ENCODE data around the gene FOXO3B. TPM values are rescaled to one million over a fixed set of nuclear protein-coding genes. Genes with fewer than 3 reads are reported as not detected.
"Not testable (repeated sequence)": the region's sequence is repeated elsewhere in the genome, so short reads cannot be mapped to it uniquely, and the experiment has no call there.

The FOXO3B gene
- total RNA-seq, 1 experiment from 2014 or later: 18.6 TPM

GRCh38 chr17:18677381-18677780 lies 4.7 kb downstream of the FOXO3B start:
- H3K36me3 Mint-ChIP-seq (ENCODE audit: insufficient read depth in 1 of 3, low read depth in 3 of 3): peaks cover 49 to 61% (median 52%) of the 10 kb centered on the region in 3 experiments
- WGBS (ENCODE audit: extremely low coverage, insufficient read length, low lambda C conversion rate): no CpG with 5 or more reads among the region's 29 CpGs

GRCh38 chr17:18676928-18677327 lies 5.2 kb downstream of the FOXO3B start:
- no CpG with 5 or more reads among the region's 3 CpGs for WGBS (ENCODE audit: extremely low coverage, insufficient read length, low lambda C conversion rate)
- H3K4me1 Mint-ChIP-seq: not testable (repeated sequence)

More at GRCh38 chr17:18677381-18677780, 4.7 kb downstream of the FOXO3B start:
- not testable (repeated sequence) for H3K23ac ChIP-seq (ENCODE audit: insufficient read length, low read depth, low read length); H4K20me1 ChIP-seq (ENCODE audit: control insufficient read depth, insufficient read depth, insufficient read length); H3K79me2 ChIP-seq (ENCODE audit: insufficient read depth, low read length); H3K56ac ChIP-seq (ENCODE audit: insufficient read length, low read depth, low read length); H3K27me3 Mint-ChIP-seq (ENCODE audit: low read depth); H3K23me2 ChIP-seq (ENCODE audit: insufficient read length, low read depth, low read length, poor library complexity, severe bottlenecking); H4K5ac ChIP-seq (ENCODE audit: insufficient read length, low read depth, low read length); H3K4ac ChIP-seq (ENCODE audit: low read depth, low read length); H2AK5ac ChIP-seq (ENCODE audit: insufficient read length, low read length); H3K9me3 ChIP-seq (ENCODE audit: control insufficient read depth, low read depth, low read length); H3K9ac ChIP-seq (ENCODE audit: extremely low read depth, insufficient read length, low read length); H3K79me1 ChIP-seq (ENCODE audit: insufficient read depth, low read depth, low read length, poor library complexity, severe bottlenecking); H3K27ac Mint-ChIP-seq; H3T11ph ChIP-seq (ENCODE audit: low read length); H3K4me1 Mint-ChIP-seq; H3K4me2 ChIP-seq (ENCODE audit: insufficient read depth, insufficient read length, low read length); H2BK120ac ChIP-seq (ENCODE audit: low read depth, low read length, poor library complexity, severe bottlenecking); H3K18ac ChIP-seq (ENCODE audit: insufficient read length, low read depth, low read length); H2BK20ac ChIP-seq (ENCODE audit: low read depth, low read length, poor library complexity, severe bottlenecking); H2BK12ac ChIP-seq (ENCODE audit: insufficient read length, low read depth, low read length); DNase-seq; H3K4me1 ChIP-seq (ENCODE audit: insufficient read depth, low read length); H4K91ac ChIP-seq (ENCODE audit: insufficient read length, low read depth, low read length); H3K27ac ChIP-seq (ENCODE audit: insufficient read length, low read depth, low read length); H3K27me3 ChIP-seq (ENCODE audit: insufficient read depth, low read length); H2BK15ac ChIP-seq (ENCODE audit: low read depth, low read length); H3K14ac ChIP-seq (ENCODE audit: insufficient read depth, low read length); H4K8ac ChIP-seq (replicated peaks; ENCODE audit: insufficient read length, low read depth, low read length); H2AFZ ChIP-seq (ENCODE audit: low read length); H2BK5ac ChIP-seq (ENCODE audit: insufficient read length, low read length); H3K4me3 Mint-ChIP-seq
- H3K9me3 Mint-ChIP-seq: peaks cover 10 to 34% of the 10 kb centered on the region in 2 experiments; a peak in 4 of 5 replicates

More at GRCh38 chr17:18676928-18677327, 5.2 kb downstream of the FOXO3B start:
- not testable (repeated sequence) for DNase-seq; H3K4me1 ChIP-seq (ENCODE audit: insufficient read depth, low read length); H2BK120ac ChIP-seq (ENCODE audit: low read depth, low read length, poor library complexity, severe bottlenecking); H3K27me3 Mint-ChIP-seq (ENCODE audit: low read depth); H2AK5ac ChIP-seq (ENCODE audit: insufficient read length, low read length); H2BK12ac ChIP-seq (ENCODE audit: insufficient read length, low read depth, low read length); H3K79me1 ChIP-seq (ENCODE audit: insufficient read depth, low read depth, low read length, poor library complexity, severe bottlenecking); H3K18ac ChIP-seq (ENCODE audit: insufficient read length, low read depth, low read length); H3K9ac ChIP-seq (ENCODE audit: extremely low read depth, insufficient read length, low read length); H4K5ac ChIP-seq (ENCODE audit: insufficient read length, low read depth, low read length); H3K27me3 ChIP-seq (ENCODE audit: insufficient read depth, low read length); H3K4me2 ChIP-seq (ENCODE audit: insufficient read depth, insufficient read length, low read length); H2BK5ac ChIP-seq (ENCODE audit: insufficient read length, low read length); H3K9me3 ChIP-seq (ENCODE audit: control insufficient read depth, low read depth, low read length); H3K23ac ChIP-seq (ENCODE audit: insufficient read length, low read depth, low read length); H3K56ac ChIP-seq (ENCODE audit: insufficient read length, low read depth, low read length); H4K8ac ChIP-seq (replicated peaks; ENCODE audit: insufficient read length, low read depth, low read length); H3K27ac Mint-ChIP-seq; H3K79me2 ChIP-seq (ENCODE audit: insufficient read depth, low read length); H4K91ac ChIP-seq (ENCODE audit: insufficient read length, low read depth, low read length); H3K4me3 Mint-ChIP-seq; H3K14ac ChIP-seq (ENCODE audit: insufficient read depth, low read length); H2BK20ac ChIP-seq (ENCODE audit: low read depth, low read length, poor library complexity, severe bottlenecking); H2BK15ac ChIP-seq (ENCODE audit: low read depth, low read length); H3K4ac ChIP-seq (ENCODE audit: low read depth, low read length); H3K23me2 ChIP-seq (ENCODE audit: insufficient read length, low read depth, low read length, poor library complexity, severe bottlenecking); H3K27ac ChIP-seq (ENCODE audit: insufficient read length, low read depth, low read length); H3T11ph ChIP-seq (ENCODE audit: low read length); H4K20me1 ChIP-seq (ENCODE audit: control insufficient read depth, insufficient read depth, insufficient read length); H2AFZ ChIP-seq (ENCODE audit: low read length)
- H3K9me3 Mint-ChIP-seq: peaks cover 13 to 36% of the 10 kb centered on the region in 2 experiments; a peak in 4 of 5 replicates
- H3K36me3 Mint-ChIP-seq (ENCODE audit: insufficient read depth in 1 of 3, low read depth in 3 of 3): peaks cover 52 to 65% (median 55%) of the 10 kb centered on the region in 3 experiments

All from H9 (cell line).